ENCODE data around the gene HIGD2A.

Gene HIGD2A

GRCh38 chr5:176387384-176387925 is 1.1 kb upstream of the HIGD2A start:
- TF ChIP-seq CTCF (IDR thresholded peaks at IDR 0.05; ENCODE audit: low read depth, low read length), result no peak
- H3K4me3 ChIP-seq (replicated peaks in 1 of 2; ENCODE audit: low read depth in 2 of 2, low read length in 2 of 2), result peak overlapping the region; percentile 95 to 99
- peak in 1 of 2 donors; percentile 19 for DNase-seq (ENCODE audit: low read depth in 2 of 2)

GRCh38 chr5:176388003-176388443 is 528 bp upstream of the HIGD2A start:
- H3K4me3 ChIP-seq (replicated peaks in 1 of 2; ENCODE audit: low read depth in 2 of 2, low read length in 2 of 2), result peak overlapping the region; percentile 95 to 99
- peak; percentile 27 to 30 for DNase-seq (ENCODE audit: low read depth in 2 of 2)
- TF ChIP-seq CTCF (IDR thresholded peaks at IDR 0.05; ENCODE audit: low read depth, low read length), result no peak

- H3K4me3 ChIP-seq (replicated peaks in 1 of 2; ENCODE audit: low read depth in 2 of 2, low read length in 2 of 2), result peak overlapping the region; percentile 95 to 99
- no peak for DNase-seq (ENCODE audit: low read depth in 2 of 2)
- TF ChIP-seq CTCF (IDR thresholded peaks at IDR 0.05; ENCODE audit: low read depth, low read length), result no peak
These were observed 878 bp downstream of the HIGD2A start for GRCh38 chr5:176389135-176390123.

- DNase-seq (ENCODE audit: low read depth in 2 of 2), result no peak
- no peak for TF ChIP-seq CTCF (IDR thresholded peaks at IDR 0.05; ENCODE audit: low read depth, low read length)
These were observed 2.9 kb downstream of the HIGD2A start for GRCh38 chr5:176391479-176391878.

GRCh38 chr5:176391999-176392398 is 3.4 kb downstream of the HIGD2A start:
- TF ChIP-seq CTCF (IDR thresholded peaks at IDR 0.05; ENCODE audit: low read depth, low read length), result no peak
- no peak for DNase-seq (ENCODE audit: low read depth in 2 of 2)
- no peak overlapping the region for H3K4me3 ChIP-seq (replicated peaks in 1 of 2; ENCODE audit: low read depth in 2 of 2, low read length in 2 of 2)

More at GRCh38 chr5:176391479-176391878, 2.9 kb downstream of the HIGD2A start:
- H3K4me3 ChIP-seq (replicated peaks in 1 of 2; ENCODE audit: low read depth in 2 of 2, low read length in 2 of 2), result no peak overlapping the region

GRCh38 chr5:176392526-176392925 is 4.0 kb downstream of the HIGD2A start:
- H3K4me3 ChIP-seq (replicated peaks in 1 of 2; ENCODE audit: low read depth in 2 of 2, low read length in 2 of 2), result no peak overlapping the region
- no peak for TF ChIP-seq CTCF (IDR thresholded peaks at IDR 0.05; ENCODE audit: low read depth, low read length)
- DNase-seq (ENCODE audit: low read depth in 2 of 2), result no peak
